GM18867 (cell line): ENCODE measurements around the gene SPATA17.
"Not testable (repeated sequence)": the region's sequence is repeated elsewhere in the genome, so short reads cannot be mapped to it uniquely, and the experiment has no call there.

Experiments used
- ATAC-seq: cut with Tn5 transposase; IDR thresholded peaks from one replicate; pipeline ENCODE4 v1.9.1; 2021; ENCODE audit warnings: mild to moderate bottlenecking, moderate library complexity; ENCODE audit not compliant: unreplicated experiment

SPATA17 gene, protein sequence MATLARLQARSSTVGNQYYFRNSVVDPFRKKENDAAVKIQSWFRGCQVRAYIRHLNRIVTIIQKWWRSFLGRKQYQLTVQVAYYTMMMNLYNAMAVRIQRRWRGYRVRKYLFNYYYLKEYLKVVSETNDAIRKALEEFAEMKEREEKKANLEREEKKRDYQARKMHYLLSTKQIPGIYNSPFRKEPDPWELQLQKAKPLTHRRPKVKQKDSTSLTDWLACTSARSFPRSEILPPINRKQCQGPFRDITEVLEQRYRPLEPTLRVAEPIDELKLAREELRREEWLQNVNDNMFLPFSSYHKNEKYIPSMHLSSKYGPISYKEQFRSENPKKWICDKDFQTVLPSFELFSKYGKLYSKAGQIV

DNA sequence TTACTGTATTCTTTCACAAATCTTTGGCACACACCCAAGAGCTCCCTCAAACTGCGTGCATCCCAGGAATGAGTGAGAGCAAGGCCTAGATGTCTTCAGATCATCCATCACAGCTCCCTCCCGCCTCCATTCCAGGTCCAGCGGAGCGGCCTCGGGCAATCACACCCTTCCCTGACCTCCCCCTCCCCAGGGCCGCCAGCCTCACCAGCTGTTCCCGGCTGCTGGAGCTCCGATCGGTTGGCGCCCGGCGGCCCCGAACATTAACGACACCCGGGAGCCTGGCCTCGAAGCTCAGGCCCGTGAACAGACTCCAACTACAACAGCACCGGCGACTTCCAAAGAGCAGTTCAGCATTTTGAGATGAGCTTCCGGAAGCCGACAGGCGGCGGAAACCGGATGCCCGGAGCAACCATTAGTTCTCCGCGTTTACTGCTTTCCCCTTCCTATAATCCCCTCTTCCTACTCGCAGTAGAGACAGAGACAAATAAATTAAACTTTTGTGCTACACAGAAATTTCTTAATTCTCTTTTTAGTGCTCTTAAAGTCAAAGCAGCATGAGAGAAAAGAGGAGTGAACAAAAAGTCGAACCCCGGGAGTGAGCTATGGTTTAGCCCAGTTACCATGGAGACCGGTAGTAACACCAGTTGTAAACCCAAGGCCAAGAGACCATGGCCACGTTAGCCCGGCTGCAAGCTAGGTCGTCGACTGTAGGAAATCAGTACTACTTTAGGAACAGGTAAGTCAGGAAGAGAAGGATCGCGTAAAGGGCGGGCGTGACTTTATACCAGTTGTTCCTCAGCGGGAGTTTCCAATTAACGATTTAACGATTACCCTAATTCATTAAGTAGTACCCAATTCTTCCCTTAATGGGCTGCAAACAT, at the start of gene SPATA17, which contains the start of gene GPATCH2:
Gene SPATA17, plus strand, starts transcription at position 634 of the 881 bp plus-strand sequence. Its CDS starts 35 bp downstream, at position 669.
Gene GPATCH2, minus strand, starts transcription at position 380 of the 881 bp plus-strand sequence. Its CDS starts 119 bp downstream, at position 261.
- peak; percentile 99 for ATAC-seq

DNA sequence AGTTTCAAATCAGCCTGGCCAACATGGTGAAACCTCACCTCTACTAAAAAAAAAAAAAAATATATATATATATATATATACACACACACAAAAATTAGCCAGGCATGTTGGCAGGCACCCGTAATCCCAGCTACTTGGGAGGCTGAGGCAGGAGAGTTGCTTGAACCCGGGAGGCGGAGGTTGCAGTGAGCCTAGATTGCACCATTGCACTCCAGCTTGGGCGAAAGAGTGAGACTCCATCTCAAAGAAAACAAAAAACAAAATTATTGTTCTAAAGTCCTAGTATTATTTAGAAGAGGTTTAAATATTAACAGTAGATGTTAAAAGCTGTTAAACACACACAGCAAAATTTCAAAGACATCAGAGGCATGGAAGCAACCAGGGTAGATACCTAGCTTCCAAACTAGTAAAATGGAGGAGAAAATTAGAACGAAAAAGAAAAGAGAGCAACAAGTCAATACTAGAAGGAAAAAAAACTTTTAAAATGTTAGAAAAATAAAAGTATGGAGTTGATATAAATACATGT, 46.8 kb upstream of the SPATA17 start:
- not testable (repeated sequence) for ATAC-seq

DNA sequence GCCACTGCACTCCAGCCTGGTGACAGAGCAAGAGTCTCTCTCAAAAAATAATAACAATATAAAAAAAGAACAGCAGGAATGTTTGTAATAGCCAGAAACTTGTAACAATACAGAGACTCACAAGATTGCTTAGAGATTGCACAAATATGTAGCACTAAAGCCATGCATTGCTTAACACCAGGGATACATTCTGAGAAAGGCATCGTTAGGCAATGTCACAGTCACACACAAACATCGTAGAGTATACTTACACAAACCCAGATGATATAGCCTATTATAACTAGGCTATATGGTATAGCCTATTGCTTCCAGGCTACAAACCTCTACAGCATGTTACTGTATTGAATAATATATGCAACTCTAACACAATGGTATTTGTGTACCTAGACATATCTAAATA, 45.6 kb upstream of the SPATA17 start:
- no peak for ATAC-seq

DNA sequence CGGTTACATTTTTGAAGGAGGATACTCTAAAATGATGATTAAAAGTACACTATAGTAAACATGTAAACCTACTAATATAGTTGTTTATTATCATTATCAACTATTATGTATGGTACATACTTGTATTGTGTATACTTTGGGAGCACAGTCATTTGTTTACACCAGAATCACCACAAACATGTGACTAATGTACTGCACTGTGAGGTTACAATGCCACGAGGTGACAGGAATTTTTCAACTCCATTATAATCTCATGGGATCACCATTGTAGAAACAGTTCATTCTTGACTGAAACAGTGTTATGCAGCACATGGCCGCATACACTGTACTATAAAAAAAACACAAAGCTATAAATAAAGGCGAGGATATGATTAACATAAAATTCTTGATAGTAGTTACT, 44.6 kb upstream of the SPATA17 start:
- no peak for ATAC-seq

DNA sequence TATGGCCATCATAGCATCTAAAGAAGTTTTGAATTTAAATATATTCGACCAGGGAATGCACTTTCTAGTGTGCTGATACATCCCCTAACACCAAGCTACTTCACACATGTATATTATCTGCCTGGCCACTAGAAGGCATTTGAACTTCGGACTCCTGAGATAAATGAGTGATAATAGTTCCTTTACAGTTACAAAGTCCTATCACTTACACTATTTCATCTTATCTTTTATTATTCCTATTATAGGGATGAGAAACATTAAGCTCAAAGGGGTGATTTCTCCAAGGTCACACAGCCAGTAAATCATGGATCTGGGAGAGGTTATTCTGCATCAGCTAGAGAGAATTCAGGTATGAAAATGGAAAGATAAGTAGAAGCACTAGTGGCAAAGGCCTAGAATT, 40.5 kb upstream of the SPATA17 start:
- ATAC-seq: no peak

DNA sequence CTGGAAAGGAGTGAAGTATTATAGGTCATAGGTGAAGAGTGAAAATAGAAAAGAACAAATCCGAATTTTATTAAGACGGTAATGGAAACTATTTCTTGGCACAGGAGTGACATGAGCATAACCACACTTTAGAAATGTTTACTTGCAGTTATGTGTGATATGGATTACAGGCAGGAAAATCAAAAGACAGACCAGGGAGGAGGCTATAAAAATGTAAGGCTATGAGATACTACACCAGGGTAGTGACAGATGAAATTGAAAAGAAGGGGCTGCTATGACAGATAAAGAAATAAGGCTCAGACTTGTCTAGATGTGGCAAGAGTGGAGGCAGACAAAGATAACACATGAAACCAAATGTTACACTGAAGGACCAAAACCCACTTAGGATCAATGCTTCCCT, 32.0 kb upstream of the SPATA17 start:
- no peak for ATAC-seq

DNA sequence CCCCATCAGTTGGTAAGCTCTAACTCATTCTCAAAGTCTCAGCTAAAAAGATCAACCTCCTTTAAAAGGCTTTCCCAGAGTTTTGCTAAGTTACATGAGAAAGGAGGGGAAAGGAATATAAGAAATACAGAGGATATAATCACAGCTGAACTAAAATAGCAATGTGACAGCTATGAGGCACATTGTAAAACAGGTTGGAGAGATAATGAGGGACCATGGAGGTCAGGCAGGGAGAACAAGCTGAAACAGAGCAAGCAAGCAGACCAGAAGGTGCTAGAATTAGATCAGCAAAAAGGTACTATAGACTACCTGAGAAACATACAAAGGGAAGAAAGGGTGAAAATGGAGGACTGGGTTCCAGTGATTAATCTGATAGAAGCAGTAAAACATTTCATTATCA, 28.8 kb upstream of the SPATA17 start:
- ATAC-seq: no peak

DNA sequence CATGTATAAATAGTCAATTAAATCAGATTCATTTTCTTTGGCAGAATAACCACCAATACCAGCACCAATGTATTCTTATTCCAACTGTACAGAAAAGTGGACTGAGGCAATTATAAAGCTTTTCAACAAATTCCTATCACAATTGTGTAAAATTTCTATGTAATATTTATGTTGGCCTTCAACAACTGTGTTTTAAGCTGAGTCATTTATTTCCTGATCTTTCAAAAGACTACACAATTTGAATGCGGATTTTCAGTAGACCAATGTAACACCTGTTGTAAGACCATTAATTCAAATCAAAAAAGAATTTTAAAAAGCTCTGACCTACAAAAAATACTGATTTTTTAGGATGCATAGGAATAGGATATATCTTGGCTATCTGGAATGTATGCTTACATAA, 25.8 kb upstream of the SPATA17 start:
- no peak for ATAC-seq

DNA sequence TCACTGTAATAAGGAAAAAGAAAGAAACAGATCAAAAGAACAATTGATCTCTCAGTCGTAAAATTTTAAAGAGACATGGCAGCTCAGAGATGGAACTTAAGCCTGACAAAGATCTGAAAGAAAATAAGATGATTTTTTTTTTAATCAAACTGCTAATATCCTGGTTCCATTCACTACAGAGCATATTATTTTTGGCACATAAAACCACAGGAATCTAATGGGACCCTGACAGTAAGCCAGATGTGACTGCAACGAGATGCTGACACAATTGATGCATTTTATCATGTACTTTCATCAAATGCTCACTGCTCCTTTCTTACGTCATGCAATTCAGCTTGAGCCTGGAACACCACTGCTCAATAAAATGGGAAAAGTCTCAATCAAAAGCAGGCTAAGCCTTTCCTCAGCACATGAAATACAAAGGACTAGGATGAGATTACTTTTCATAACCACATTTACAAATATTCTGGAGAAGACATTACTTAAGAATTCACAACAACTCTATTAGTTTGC, 16.9 kb upstream of the SPATA17 start:
- ATAC-seq: no peak

DNA sequence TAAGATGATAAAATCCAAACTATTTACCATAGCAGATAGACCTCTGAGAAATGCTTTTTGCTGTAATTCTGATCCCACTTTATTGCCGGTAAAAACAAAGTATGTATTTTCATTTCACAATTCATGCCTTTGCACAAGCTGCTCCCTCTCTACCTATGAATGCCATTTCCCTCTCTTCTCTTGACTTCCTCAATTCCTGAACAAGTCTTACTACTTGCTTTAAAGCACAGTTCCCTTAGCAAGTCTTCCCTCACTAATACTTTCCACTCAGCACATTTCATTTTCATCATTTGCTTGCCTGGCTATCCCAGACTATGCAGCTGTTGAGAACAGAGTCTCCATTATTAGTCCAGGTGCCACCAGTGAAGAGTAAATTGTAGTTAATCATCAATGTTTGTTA, 14.0 kb upstream of the SPATA17 start:
- no peak for ATAC-seq

DNA sequence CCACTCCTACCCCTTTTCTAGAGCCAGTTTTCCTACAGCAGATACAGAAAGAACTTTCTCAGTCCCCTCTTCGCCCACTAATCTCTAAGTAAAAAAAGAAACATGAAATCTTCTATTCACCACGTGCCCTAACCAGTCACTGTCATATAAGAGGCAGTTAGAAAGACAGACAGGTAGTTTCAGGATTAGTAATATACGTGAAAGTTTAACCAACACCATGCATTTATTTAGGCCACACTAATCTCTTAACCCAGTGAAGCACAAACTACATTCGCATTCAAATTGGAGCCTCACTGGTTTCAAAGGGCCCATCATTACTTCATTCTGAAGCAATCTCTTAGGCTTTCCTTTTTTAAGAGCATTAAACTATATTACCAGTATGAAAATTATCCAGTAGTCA, 10.3 kb upstream of the SPATA17 start:
- peak; percentile 100 for ATAC-seq

DNA sequence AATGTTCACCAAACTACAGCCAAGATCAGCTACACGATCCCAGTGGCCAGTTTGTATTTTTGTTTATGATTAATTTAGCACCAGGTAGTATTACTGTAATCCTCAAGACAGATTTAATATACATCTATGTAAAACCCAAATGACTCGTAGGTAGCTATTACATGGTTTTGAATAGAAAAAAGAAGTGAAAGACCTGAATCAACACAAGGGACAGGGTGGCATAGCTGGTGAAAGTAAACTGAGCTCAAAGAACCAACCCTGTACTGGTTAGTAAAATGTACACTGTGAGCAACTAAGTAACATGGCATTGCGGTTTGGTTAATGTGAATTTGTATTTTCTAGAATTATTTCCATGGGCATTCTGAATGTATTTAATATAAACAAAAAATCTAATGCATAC, 9.1 kb upstream of the SPATA17 start:
- peak; percentile 36 for ATAC-seq

DNA sequence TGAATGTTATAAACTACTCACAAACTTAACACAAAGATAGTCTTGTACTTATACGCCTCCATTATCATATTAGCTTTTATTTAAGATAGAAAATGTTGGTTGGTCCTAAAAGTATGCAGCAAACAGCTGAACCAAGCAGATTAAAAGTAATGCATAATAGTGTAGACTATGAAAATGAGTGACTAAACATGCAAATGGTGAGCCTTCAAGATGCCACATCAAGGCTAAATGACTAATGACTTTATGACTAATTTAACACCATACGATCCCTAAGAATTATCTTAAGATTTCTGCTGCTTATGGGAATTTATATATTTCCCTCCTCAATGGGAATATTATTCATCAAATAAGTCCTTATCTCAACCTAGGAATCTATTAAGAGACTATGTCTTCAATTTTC, 4.8 kb upstream of the SPATA17 start:
- no peak for ATAC-seq

DNA sequence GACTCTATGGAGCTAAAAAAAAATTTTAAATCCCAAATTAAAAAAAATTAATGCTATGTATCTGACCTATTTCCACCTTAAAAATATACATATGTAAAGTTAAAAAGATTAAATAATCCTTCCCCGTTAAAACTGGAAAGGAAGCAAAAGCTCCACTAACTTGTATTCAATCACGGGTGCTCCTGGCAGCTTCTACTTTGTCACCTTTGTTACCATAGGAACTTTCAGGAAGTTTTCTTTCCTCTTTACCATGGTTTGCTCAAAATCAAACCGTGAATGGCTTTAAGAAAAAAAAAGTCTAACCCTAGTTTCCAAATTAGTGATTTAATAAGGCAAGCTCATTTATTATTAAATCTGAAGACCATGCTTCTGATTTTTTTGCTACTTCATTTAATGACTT, 3.7 kb upstream of the SPATA17 start:
- no peak for ATAC-seq

DNA sequence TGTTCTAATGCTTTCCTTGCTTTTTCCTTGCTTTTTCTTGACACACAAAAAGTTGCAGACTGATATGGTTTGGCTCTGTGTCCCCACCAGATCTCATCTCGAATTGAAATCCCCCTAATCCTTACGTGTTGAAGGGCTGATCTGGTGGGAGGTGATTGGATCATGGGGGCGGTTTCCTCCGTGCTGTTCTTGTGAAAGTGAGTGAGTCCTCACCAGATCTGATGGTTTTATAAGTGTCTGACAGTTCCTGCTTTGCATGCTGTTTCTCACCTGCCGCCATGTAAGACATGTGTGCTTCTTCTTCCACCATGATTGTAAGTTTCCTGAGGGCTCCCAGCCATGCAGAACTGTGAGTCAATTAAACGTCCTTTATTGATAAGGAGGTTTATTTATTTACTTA, 11.3 kb downstream of the SPATA17 start:
- ATAC-seq: no peak

DNA sequence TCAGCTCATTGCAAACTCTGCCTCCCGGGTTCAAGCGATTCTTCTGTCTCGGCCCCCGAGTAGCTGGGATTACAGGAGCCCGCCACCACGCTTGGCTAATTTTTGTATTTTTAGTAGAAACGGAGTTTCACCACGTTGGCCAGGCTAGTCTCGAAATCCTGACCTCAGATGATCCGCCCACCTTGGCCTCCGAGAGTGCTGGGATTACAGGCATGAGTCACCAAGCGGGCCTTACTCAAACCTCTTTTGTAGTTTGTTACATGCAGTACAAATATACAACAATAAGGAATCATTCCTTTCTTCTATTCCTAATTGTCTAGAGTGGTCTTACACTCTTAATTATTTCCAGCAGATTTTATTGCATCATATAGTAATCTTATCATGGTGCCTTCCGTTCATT, 16.6 kb downstream of the SPATA17 start:
- no peak for ATAC-seq

DNA sequence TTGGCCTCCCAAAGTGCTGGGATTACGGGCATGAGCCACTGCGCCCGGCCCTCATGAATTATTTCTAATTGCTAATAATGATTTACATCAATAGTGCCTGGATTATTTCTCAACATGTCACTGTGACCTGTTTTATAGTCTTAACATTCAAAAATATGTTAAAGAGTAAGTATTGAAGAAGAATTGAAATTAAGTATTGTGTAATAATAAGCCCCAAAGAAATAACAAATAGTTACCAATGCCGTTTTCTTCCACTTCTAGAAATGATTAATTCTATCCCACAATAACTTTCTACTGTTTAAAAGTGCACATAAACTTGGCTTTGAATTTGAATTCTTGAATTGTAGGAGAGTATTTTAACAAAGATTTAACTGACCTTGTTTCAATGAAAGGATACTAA, 19.5 kb downstream of the SPATA17 start:
- no peak for ATAC-seq

DNA sequence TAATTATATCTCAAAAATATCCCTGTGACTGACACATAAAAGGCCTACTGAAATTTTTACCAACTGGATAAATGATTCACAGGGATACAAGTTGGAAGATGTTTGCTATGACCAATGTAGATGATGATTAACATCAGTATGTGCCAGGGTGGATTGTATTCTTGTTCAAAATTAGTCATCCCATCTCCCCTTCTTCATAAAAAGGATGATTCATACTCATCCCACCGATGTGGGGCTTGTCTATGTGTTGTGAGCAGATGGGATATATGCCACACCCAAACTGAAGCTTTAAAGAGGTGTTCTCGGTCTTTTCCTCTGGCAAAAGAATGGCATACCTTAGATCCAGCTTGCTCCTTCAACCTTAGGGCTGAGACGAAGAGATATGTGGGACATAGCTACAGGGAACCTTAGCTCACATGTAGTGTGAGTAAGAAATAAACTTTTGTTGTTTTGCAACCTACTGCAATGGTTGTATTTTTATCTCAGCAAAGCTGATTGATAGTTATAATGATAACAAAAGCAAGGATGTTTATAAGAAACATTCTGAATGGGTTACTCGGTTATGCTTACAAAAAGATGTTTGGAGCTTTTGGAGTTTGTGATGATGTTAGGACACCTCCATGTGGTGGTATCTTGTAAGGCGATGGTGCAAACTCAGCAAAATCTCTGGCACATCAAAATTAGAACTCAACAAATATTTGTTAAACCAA, 29.4 kb downstream of the SPATA17 start:
- peak; percentile 75 for ATAC-seq

DNA sequence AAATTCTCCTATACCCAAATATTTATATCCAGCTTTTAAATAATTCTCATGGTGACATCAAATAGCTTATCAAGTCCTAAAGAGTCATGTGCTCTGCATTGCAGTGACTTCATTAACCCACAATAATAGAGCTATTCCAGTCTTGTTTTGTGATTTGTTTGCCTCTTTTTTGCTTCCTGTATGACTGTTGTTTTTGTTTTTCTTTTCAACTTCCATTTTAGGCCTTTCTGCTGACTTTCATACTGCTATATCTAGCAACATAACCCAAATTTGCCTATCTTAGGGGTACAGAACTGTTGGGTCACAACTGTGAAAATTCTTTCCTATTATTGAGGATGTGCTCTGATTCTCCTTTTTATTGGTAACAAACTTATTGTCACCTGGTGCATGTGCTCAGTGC, 30.3 kb downstream of the SPATA17 start:
- peak; percentile 53 for ATAC-seq

DNA sequence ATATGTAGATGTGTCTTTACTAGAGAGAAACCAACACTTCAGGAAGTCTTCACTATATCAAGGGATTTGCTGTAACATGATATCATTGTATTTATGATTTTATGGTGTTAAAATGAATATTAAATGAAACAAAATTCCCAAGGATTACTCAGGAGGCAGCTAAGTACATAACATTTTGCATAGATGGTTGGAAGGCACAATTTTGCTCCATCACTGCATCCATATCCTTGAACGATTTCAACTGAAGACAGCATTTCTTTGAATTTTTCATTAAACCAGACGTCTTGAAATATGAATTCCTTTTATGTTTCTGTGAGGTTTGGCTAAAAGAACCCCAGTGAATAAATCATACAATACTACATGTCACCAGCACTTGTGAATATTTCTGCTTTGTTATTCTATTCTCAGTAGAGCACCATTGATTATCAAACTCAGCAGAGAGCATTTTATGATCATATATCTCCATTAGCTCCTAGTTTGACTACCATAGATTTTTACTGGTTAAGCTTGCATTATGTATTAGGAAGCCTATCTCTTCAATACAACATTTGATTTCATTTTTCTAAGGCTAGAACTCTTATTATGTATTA, 37.3 kb downstream of the SPATA17 start:
- ATAC-seq: no peak
